GM23248 (cell line): Measurements from ENCODE around the gene MAMDC2.

ENCODE experiments used
- EZH2 ChIP-seq: fragments of 200-600 bp; sonication (generic); IDR thresholded peaks from 2 replicates; pipeline ENCODE4 v1.6.1; 2018; ENCODE audit warnings: antibody characterized with exemption, mild to moderate bottlenecking; ENCODE audit not compliant: insufficient read depth, poor library complexity, severe bottlenecking
- EZH2phosphoT487 ChIP-seq: fragments of 200-600 bp; sonication (generic); IDR thresholded peaks from 2 replicates; pipeline ENCODE4 v1.6.1; 2018; ENCODE audit warnings: antibody characterized with exemption, moderate library complexity, mild to moderate bottlenecking, low read depth; ENCODE audit not compliant: insufficient read depth

DNA sequence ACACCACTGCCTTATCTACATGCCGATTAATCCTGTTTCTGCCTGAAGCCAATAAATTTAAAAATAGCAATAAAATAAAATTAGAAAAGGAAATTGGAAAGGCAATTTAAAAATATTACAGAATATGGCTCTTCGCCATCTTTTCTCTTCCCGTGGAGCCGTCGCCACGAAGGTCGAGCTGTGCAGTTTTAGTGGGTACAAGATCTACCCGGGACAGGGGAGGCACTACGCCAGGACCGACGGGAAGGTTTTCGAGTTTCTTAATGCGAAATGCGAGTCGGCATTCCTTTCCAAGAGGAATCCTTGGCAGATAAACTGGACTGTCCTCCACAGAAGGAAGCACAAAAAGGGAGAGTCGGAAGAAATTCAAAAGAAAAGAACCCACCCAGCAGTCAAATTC lies 173.4 kb downstream of the MAMDC2 start:
- TF ChIP-seq EZH2phosphoT487 (no peak), EZH2 (no peak)
